CD4-positive, CD25-positive, alpha-beta regulatory T cell (primary cell): ENCODE data around the gene POLR3K. TPM values are rescaled to one million over a fixed set of nuclear protein-coding genes. Genes with fewer than 3 reads are reported as not detected.
A peak's percentile ranks its signal among the peaks of the same experiment; 100 is the strongest.

Source experiments
- ATAC-seq, 2 donors: fragments of 150-1000 bp; cut with Tn5 transposase; one replicate each; pipeline ENCODE4 v1.10.0; 2021; ENCODE audit warnings: low read depth in 2 of 2, moderate number of reproducible peaks in 2 of 2, moderate library complexity in 1 of 2
- DNase-seq, 3 donors: peaks; one replicate each; pipeline versions ENCODE4 v3.0.0 to v3.0.0-alpha.2; 2012 to 2022; ENCODE audit warnings: mixed read lengths in 1 of 3
- H3K27ac ChIP-seq: one replicate; pipeline ENCODE4 v1.7.0; 2013; ENCODE audit warnings: mild to moderate bottlenecking, low read length; ENCODE audit not compliant: insufficient read depth, poor library complexity, severe bottlenecking
- H3K27me3 ChIP-seq: one replicate; pipeline ENCODE4 v1.7.0; 2013; ENCODE audit warnings: low read length; ENCODE audit not compliant: control insufficient read depth, insufficient read depth
- H3K36me3 ChIP-seq: one replicate; pipeline ENCODE4 v1.7.0; 2013; ENCODE audit warnings: mild to moderate bottlenecking, low read length, moderate library complexity; ENCODE audit not compliant: control insufficient read depth, insufficient read depth
- H3K4me1 ChIP-seq: 2 replicates; pipeline ENCODE4 v1.7.0; 2013; ENCODE audit warnings: mild to moderate bottlenecking, low read length; ENCODE audit not compliant: insufficient read depth, control insufficient read depth, poor library complexity, severe bottlenecking
- H3K4me3 ChIP-seq: one replicate; pipeline ENCODE4 v1.7.0; 2013; ENCODE audit warnings: low read depth, mild to moderate bottlenecking, low read length, moderate library complexity
- H3K9me3 ChIP-seq, 2 experiments: 1 replicate in 1 of 2; 2 replicates in 1 of 2; pipeline ENCODE4 v1.7.0; 2013; ENCODE audit warnings: low read length in 2 of 2, mild to moderate bottlenecking in 1 of 2, moderate library complexity in 1 of 2; ENCODE audit not compliant: control insufficient read depth in 2 of 2
- H3K27ac Mint-ChIP-seq, 3 donors: one replicate each; pipeline ENCODE4 v1.8.0; 2020 to 2022; ENCODE audit warnings: mild to moderate bottlenecking in 3 of 3, mixed read lengths in 3 of 3, moderate library complexity in 2 of 3
- H3K27me3 Mint-ChIP-seq: one replicate; pipeline ENCODE4 v1.8.0; 2022; ENCODE audit warnings: mild to moderate bottlenecking, mixed read lengths
- H3K36me3 Mint-ChIP-seq: one replicate; pipeline ENCODE4 v1.8.0; 2020; ENCODE audit warnings: mixed read lengths
- H3K4me1 Mint-ChIP-seq, 4 donors: one replicate each; pipeline ENCODE4 v1.8.0; 2020 to 2022; ENCODE audit warnings: mixed read lengths in 4 of 4, mild to moderate bottlenecking in 1 of 4
- H3K4me3 Mint-ChIP-seq, 4 donors: one replicate each; pipeline ENCODE4 v1.8.0; 2020 to 2022; ENCODE audit warnings: mild to moderate bottlenecking in 4 of 4, mixed read lengths in 4 of 4, moderate library complexity in 3 of 4
- H3K9me3 Mint-ChIP-seq, 7 donors: one replicate each; pipeline ENCODE4 v1.8.0; 2020 to 2022; ENCODE audit warnings: mixed read lengths in 7 of 7, mild to moderate bottlenecking in 3 of 7, moderate library complexity in 2 of 7
- polyA plus RNA-seq, 4 donors: library from polyadenylated mRNA; unstranded; fragments of 300-500 nt; fragmentation: Illumina TruSeq; gene quantifications; one replicate each; pipeline ENCODE4 v1.2.3, GENCODE V29; 2021
- total RNA-seq: library from RNA; stranded (reverse); gene quantifications from one replicate; pipeline ENCODE4 v1.2.3, GENCODE V29; 2022

The POLR3K gene
- total and polyA plus RNA-seq, 5 donors from 2014 or later = 12.7 to 50.4 (median 47.3) TPM

DNA sequence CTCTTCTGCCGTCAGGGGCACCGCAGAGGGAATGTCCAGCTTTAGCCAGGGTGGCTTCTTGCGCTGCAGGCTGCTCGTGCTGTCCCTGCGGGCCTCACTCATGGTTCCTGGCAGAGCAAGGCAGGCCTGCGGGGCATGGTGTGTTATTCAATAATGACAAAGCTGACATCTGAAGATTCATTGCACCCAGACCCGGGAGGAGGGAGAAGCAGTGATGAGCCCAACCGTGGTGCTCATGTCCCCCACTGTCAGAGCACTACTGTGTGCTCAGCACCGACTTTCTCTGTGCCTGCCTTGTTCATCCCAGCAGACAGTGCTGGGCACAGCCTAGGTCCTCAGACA lies 11.5 kb upstream of the POLR3K start:
- Histone ChIP-seq H3K4me3 (no peak overlapping the region), H3K27me3 (no peaks in the 10 kb centered on the region), H3K36me3 (no peaks in the 10 kb centered on the region), H3K4me1 (no peaks in the 10 kb centered on the region), H3K9me3 (no peaks in the 10 kb centered on the region), H3K27ac (no peak overlapping the region)
- peaks cover 0 to 2% (median 0%) of the 10 kb centered on the region in 7 donors for H3K9me3 Mint-ChIP-seq
- H3K27ac Mint-ChIP-seq = no peak overlapping the region
- no peak overlapping the region for H3K4me3 Mint-ChIP-seq
- H3K4me1 Mint-ChIP-seq = peaks cover 0 to 6% (median 3%) of the 10 kb centered on the region in 4 donors
- no peaks in the 10 kb centered on the region for H3K36me3 Mint-ChIP-seq
- H3K27me3 Mint-ChIP-seq = peaks cover 18% of the 10 kb centered on the region
- DNase-seq = no peak
- ATAC-seq = no peak

DNA sequence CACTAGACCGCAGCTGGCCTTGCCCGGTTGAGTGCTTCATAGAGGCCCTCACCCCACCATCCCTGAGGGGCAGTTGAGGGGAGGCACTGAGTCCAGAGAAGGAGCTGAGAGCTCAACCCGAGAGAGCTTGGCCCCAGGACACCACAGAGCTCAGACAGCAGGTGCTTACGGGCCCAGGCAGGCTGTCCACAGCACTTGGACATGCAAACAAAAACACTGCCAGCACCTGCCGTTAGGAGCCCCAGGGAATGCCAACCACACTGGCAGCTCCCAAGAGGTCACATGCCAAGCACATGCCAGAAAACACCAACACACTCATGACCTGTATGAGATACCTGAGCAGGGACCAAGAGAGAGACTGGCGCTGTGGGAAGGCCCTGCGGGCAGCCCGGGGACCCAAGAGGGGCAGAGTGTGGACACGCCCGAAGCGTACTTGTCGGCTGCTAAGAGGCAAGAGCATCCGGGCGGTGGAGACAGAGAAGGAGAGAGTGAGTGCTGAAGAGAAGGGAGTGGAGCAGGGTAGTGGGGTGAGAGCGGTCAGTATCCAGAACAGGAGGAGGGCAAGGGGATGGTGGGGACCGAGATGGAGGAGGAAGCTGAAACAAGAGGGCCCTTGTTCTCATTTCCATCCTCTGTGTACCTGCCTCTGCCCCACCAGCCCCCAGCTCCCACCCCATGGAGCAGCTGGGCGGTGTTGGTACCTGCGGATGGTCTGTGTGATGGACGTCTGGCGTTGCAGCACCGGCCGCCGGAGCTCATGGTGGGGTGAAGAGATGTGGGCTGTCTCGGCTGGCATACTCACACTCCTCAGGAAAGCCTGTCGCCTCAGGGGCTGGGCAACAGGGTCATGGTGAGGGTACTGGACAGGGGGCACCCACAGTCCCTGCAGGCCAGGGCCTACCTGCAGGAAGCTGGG lies 10.8 kb upstream of the POLR3K start:
- Histone ChIP-seq H3K36me3 (no peaks in the 10 kb centered on the region), H3K9me3 (no peaks in the 10 kb centered on the region), H3K4me3 (no peak overlapping the region), H3K4me1 (no peaks in the 10 kb centered on the region), H3K27me3 (no peaks in the 10 kb centered on the region), H3K27ac (no peak overlapping the region)
- peaks cover 0 to 2% (median 0%) of the 10 kb centered on the region in 7 donors for H3K9me3 Mint-ChIP-seq
- no peak overlapping the region for H3K4me3 Mint-ChIP-seq
- H3K36me3 Mint-ChIP-seq = no peaks in the 10 kb centered on the region
- H3K27me3 Mint-ChIP-seq = peaks cover 18% of the 10 kb centered on the region
- no peak overlapping the region for H3K27ac Mint-ChIP-seq
- DNase-seq (no peak), ATAC-seq (no peak)
- peaks cover 0 to 6% (median 3%) of the 10 kb centered on the region in 4 donors for H3K4me1 Mint-ChIP-seq

DNA sequence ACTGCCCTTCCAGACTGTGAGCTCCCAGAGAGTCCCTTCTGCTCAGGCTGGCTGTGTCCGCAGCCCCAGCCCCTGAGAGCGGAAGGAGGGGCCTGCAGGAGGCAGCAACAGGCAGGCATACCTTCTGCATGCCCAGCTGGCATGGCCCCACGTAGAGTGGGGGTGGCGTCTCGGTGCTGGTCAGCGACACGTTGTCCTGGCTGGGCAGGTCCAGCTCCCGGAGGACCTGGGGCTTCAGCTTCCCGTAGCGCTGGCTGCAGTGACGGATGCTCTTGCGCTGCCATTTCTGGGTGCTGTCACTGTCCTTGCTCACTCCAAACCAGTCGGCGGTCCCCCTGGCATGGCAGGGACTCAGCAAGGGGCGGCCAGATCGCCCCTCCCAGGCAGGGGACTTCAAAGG lies 10.1 kb upstream of the POLR3K start:
- no peaks in the 10 kb centered on the region for H3K36me3 Mint-ChIP-seq
- H3K27me3 Mint-ChIP-seq = peaks cover 18% of the 10 kb centered on the region
- H3K27ac ChIP-seq = no peak overlapping the region
- H3K4me3 Mint-ChIP-seq = peak overlapping the region in 1 of 4 donors; percentile 38
- H3K9me3 ChIP-seq = no peaks in the 10 kb centered on the region
- no peak overlapping the region for H3K27ac Mint-ChIP-seq
- ATAC-seq (no peak), DNase-seq (no peak)
- H3K4me3 ChIP-seq = no peak overlapping the region
- H3K27me3 ChIP-seq = no peaks in the 10 kb centered on the region
- peaks cover 0 to 2% (median 0%) of the 10 kb centered on the region in 7 donors for H3K9me3 Mint-ChIP-seq
- H3K4me1 ChIP-seq = no peaks in the 10 kb centered on the region
- no peaks in the 10 kb centered on the region for H3K36me3 ChIP-seq
- peaks cover 0 to 6% (median 3%) of the 10 kb centered on the region in 4 donors for H3K4me1 Mint-ChIP-seq

DNA sequence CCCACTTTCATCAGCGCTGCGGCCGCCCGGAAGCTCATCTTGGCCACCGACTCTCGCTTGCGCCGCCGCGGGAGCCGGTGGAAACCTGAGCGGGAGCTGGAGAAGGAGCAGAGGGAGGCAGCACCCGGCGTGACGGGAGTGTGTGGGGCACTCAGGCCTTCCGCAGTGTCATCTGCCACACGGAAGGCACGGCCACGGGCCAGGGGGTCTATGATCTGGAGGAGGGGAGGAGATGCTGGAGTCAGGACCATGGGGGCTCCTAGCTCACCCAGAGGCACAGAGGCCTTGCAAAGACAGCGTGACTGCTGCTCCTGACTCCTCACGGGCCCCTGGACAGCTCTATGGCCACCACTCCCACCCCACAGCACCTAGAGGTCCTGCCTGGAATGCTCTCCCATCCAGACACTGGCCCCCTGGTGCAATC lies 9.6 kb upstream of the POLR3K start:
- no peak overlapping the region for H3K4me3 Mint-ChIP-seq
- no peak overlapping the region for H3K27ac Mint-ChIP-seq
- H3K36me3 ChIP-seq = no peaks in the 10 kb centered on the region
- DNase-seq (no peak), ATAC-seq (no peak)
- peaks cover 0 to 6% (median 3%) of the 10 kb centered on the region in 4 donors for H3K4me1 Mint-ChIP-seq
- no peaks in the 10 kb centered on the region for H3K27me3 ChIP-seq
- H3K4me3 ChIP-seq = no peak overlapping the region
- H3K27ac ChIP-seq = no peak overlapping the region
- H3K27me3 Mint-ChIP-seq = peaks cover 18% of the 10 kb centered on the region
- H3K9me3 Mint-ChIP-seq = peaks cover 0 to 2% (median 0%) of the 10 kb centered on the region in 7 donors
- no peaks in the 10 kb centered on the region for H3K36me3 Mint-ChIP-seq
- H3K4me1 ChIP-seq = no peaks in the 10 kb centered on the region
- no peaks in the 10 kb centered on the region for H3K9me3 ChIP-seq

DNA sequence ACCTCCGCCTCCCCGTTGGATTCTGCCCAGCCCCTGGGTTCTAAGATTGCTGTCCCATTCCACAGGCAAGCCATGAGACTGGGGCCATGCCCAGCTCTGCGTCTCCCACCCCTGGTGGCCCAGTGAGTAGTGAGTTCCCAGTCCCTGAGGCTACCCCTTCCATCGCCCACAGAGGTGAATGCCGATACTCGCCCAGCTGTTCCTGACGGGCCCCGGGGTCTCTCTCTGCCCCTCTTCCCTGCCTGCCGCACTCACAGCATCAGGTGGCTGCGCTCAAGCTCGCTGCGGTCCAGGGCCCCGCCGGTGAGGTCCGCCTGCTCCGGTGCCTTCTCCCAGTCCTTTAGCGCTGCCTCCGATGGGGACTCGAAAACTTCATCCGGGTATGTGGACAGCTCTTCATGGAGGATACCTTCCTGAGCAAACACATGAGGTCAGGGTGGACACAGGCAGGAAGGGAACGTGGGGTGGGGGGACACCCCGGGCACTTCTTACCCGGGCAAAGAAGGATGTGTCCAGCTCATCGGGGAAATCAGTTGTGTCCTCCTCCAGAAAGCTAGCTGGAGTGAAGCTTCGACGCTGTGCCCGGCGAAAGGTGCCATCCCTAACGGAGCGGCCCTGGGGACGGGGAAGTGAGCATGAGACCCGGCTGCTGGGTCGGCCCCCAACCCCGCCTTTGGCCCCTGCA lies 9.0 kb upstream of the POLR3K start:
- no peak for ATAC-seq
- Mint-ChIP-seq H3K27ac (no peak overlapping the region), H3K4me3 (no peak overlapping the region), H3K27me3 (peaks cover 14% of the 10 kb centered on the region), H3K4me1 (peaks cover 0 to 6% (median 3%) of the 10 kb centered on the region in 4 donors), H3K36me3 (no peaks in the 10 kb centered on the region), H3K9me3 (no peaks in the 10 kb centered on the region)
- Histone ChIP-seq H3K9me3 (no peaks in the 10 kb centered on the region), H3K36me3 (no peaks in the 10 kb centered on the region), H3K27me3 (no peaks in the 10 kb centered on the region), H3K27ac (no peak overlapping the region), H3K4me1 (no peaks in the 10 kb centered on the region), H3K4me3 (no peak overlapping the region)
- DNase-seq = no peak

DNA sequence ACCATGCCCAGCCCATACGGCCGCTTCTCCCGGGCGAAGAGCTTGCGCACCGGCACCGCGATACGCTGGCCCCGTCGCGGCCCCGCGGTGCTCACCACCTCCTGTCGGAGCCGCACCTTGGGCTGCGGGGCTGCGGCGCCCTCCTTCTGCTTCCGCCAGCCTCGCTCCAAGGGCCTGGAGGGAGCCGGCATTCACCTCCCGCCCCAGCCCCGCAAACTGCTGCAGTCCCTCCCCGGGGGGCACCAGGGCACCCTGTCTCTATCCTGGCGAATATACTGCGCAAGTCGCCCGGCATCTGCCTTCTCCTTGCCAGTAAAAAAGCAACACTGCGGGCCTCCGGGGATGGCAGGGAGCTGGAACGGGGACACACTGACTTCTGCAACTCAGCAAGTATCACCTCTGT lies 8.5 kb upstream of the POLR3K start:
- DNase-seq (no peak), ATAC-seq (no peak)
- Histone ChIP-seq H3K27ac (no peak overlapping the region), H3K4me3 (no peak overlapping the region), H3K4me1 (no peaks in the 10 kb centered on the region), H3K9me3 (no peaks in the 10 kb centered on the region), H3K36me3 (no peaks in the 10 kb centered on the region), H3K27me3 (no peaks in the 10 kb centered on the region)
- H3K36me3 Mint-ChIP-seq = no peaks in the 10 kb centered on the region
- H3K4me3 Mint-ChIP-seq = no peak overlapping the region
- H3K4me1 Mint-ChIP-seq = peaks cover 0 to 6% (median 3%) of the 10 kb centered on the region in 4 donors
- H3K27me3 Mint-ChIP-seq = peaks cover 13% of the 10 kb centered on the region
- no peak overlapping the region for H3K27ac Mint-ChIP-seq
- H3K9me3 Mint-ChIP-seq = no peaks in the 10 kb centered on the region

DNA sequence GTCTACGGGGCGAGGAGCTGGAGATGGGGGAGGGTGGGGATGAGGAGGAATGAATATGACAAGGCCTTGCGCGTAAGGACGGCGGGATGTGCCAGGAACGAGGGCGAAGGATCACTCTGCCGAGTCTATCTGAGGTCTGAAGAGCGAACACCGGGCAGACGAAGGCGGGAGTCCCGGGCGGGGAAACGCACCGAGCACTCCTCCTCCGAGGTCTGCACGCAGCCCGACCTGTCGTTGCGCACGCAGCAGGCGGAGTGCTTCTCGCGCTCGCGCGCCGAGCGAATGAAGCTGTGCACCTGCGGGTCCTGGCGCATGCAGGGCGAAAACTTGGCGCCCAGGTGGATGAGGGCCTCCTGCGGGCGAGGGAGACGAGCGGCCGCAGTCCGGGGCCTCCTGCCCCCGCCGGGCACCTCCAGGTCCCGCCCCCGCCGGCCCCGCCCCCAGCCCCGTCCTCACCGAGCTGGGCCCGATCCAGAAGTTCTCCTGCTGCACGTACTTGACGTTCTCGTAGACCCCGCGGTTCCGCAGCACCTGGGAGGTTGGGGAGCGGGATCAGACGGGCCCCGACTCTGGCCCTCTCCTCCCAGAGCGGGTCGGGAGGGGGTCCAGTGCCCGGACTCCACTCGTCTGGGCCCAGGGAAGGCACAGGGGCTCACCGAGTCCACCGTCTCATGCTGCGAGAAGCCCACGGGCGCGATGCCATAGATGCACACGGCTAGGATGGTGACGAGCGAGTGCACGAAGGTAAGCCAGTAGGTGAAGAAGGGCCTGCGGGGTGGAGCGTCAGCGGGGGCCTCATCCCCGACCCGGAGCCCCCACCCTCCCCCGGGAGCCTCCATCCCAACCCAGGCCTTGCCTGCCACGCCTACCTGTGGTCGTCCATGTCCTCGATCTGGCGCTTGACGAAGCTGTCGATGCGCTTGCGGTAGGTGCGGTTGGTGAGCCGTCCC lies 7.8 kb upstream of the POLR3K start:
- peaks cover 13% of the 10 kb centered on the region for H3K27me3 Mint-ChIP-seq
- H3K4me3 Mint-ChIP-seq = no peak overlapping the region
- Histone ChIP-seq H3K27ac (no peak overlapping the region), H3K36me3 (peaks cover 1% of the 10 kb centered on the region), H3K9me3 (no peaks in the 10 kb centered on the region), H3K4me1 (no peaks in the 10 kb centered on the region), H3K27me3 (no peaks in the 10 kb centered on the region), H3K4me3 (no peak overlapping the region)
- peaks cover 0 to 6% (median 3%) of the 10 kb centered on the region in 4 donors for H3K4me1 Mint-ChIP-seq
- no peak overlapping the region for H3K27ac Mint-ChIP-seq
- no peak for DNase-seq
- H3K36me3 Mint-ChIP-seq = peaks cover under 1% of the 10 kb centered on the region
- no peaks in the 10 kb centered on the region for H3K9me3 Mint-ChIP-seq
- ATAC-seq = no peak
